HEK293 (cell line): ENCODE data around the gene PPOX.

Experiments used
- CTCF ChIA-PET: fragments of 350-600 bp; formaldehyde crosslinking; extraction: SDS; loops from one replicate; lab custom pipeline; 2021; ENCODE audit warnings: antibody characterized with exemption; lab: Yijun Ruan, JAX
- POLR2A ChIA-PET: fragments of 300-600 bp; formaldehyde crosslinking; extraction: SDS; loops from one replicate; lab custom pipeline; 2020; ENCODE audit warnings: antibody characterized with exemption, inconsistent platforms; lab: Yijun Ruan, JAX
- H3K27ac ChIP-seq: fragments of 200-500 bp; sonication (Bioruptor generic); 2 replicates; pipeline ENCODE4 v1.5.1; 2014; ENCODE audit warnings: low read depth, low read length, control low read depth, inconsistent platforms; ENCODE audit errors: extremely low read depth
- H3K36me3 ChIP-seq, 2 experiments: fragments of 200-500 bp in 1 of 2; sonication (Bioruptor generic) in 1 of 2; 1 replicate in 1 of 2; 2 replicates in 1 of 2; pipeline ENCODE4 v1.5.1; 2014 to 2017; ENCODE audit warnings: inconsistent platforms in 2 of 2, low read length in 2 of 2; ENCODE audit not compliant: control insufficient read depth in 2 of 2, insufficient read depth in 1 of 2
- H3K4me1 ChIP-seq: fragments of 200-500 bp; sonication (Bioruptor generic); 2 replicates; pipeline ENCODE4 v1.5.1; 2014; ENCODE audit warnings: mild to moderate bottlenecking, low read length, inconsistent platforms; ENCODE audit not compliant: control insufficient read depth, insufficient read depth
- H3K4me3 ChIP-seq: 2 replicates; pipeline ENCODE4 v1.5.1; 2011; ENCODE audit warnings: low read depth, mild to moderate bottlenecking, control low read depth, low read length, moderate library complexity
- H3K9me3 ChIP-seq: fragments of 200-500 bp; sonication (Bioruptor generic); 2 replicates; pipeline ENCODE4 v1.5.1; 2014; ENCODE audit warnings: low read depth, low read length, inconsistent platforms; ENCODE audit not compliant: control insufficient read depth, insufficient read depth
- GLI4 ChIP-seq: fragments of 450-650 bp; formaldehyde crosslinking; IDR thresholded peaks from 2 replicates; pipeline ENCODE4 v1.5.1; 2016; ENCODE audit warnings: missing biosample characterization, missing genetic modification characterization
- HOXC10 ChIP-seq: sonication (generic); formaldehyde crosslinking; IDR thresholded peaks from 2 replicates; pipeline ENCODE4 v1.8.1; 2023; ENCODE audit warnings: mild to moderate bottlenecking, missing genetic modification reagents
- KLF7 ChIP-seq: fragments of 450-650 bp; formaldehyde crosslinking; IDR thresholded peaks from 2 replicates; pipeline ENCODE4 v1.5.1; 2016; ENCODE audit warnings: missing biosample characterization, missing genetic modification characterization, borderline replicate concordance
- KLF8 ChIP-seq: fragments of 450-650 bp; formaldehyde crosslinking; IDR thresholded peaks from 2 replicates; pipeline ENCODE4 v1.5.1; 2016; ENCODE audit warnings: missing biosample characterization, missing genetic modification characterization
- MEIS1 ChIP-seq: sonication (generic); formaldehyde crosslinking; IDR thresholded peaks from 2 replicates; pipeline ENCODE4 v1.8.1; 2022; ENCODE audit warnings: missing genetic modification reagents, mild to moderate bottlenecking, borderline replicate concordance
- PRDM2 ChIP-seq: fragments of 450-650 bp; formaldehyde crosslinking; IDR thresholded peaks from 2 replicates; pipeline ENCODE4 v1.5.1; 2016; ENCODE audit warnings: missing biosample characterization, missing genetic modification characterization, borderline replicate concordance
- TSHZ1 ChIP-seq: fragments of 450-650 bp; formaldehyde crosslinking; IDR thresholded peaks from 2 replicates; pipeline ENCODE4 v1.5.1; 2016; ENCODE audit warnings: missing biosample characterization, missing genetic modification characterization, borderline replicate concordance
- ZBTB26 ChIP-seq: fragments of 450-650 bp; formaldehyde crosslinking; optimal IDR thresholded peaks from 2 replicates; pipeline ENCODE3; 2016; ENCODE audit warnings: missing biosample characterization, mild to moderate bottlenecking, missing genetic modification characterization
- ZBTB49 ChIP-seq: fragments of 450-650 bp; formaldehyde crosslinking; IDR thresholded peaks from 2 replicates; pipeline ENCODE4 v1.5.1; 2016; ENCODE audit warnings: missing biosample characterization, missing genetic modification characterization, low read depth
- ZNF19 ChIP-seq: fragments of 450-650 bp; formaldehyde crosslinking; IDR thresholded peaks from 2 replicates; pipeline ENCODE4; 2016; ENCODE audit warnings: missing biosample characterization, missing genetic modification characterization, low read depth
- ZNF311 ChIP-seq: fragments of 450-650 bp; formaldehyde crosslinking; IDR thresholded peaks from 2 replicates; pipeline ENCODE4 v1.5.1; 2017; ENCODE audit warnings: missing biosample characterization, missing genetic modification characterization, borderline replicate concordance
- ZNF354C ChIP-seq: fragments of 450-650 bp; formaldehyde crosslinking; IDR thresholded peaks from 2 replicates; pipeline ENCODE4 v1.5.1; 2016; ENCODE audit warnings: missing biosample characterization, missing genetic modification characterization, low read depth, borderline replicate concordance
- ZNF362 ChIP-seq: fragments of 450-650 bp; formaldehyde crosslinking; IDR thresholded peaks from 2 replicates; pipeline ENCODE4 v1.5.1; 2016; ENCODE audit warnings: missing biosample characterization, missing genetic modification characterization
- ZNF391 ChIP-seq: fragments of 450-650 bp; formaldehyde crosslinking; IDR thresholded peaks from 2 replicates; pipeline ENCODE4 v1.5.1; 2016; ENCODE audit warnings: low read depth, missing biosample characterization, missing genetic modification characterization, borderline replicate concordance
- ZNF48 ChIP-seq: fragments of 450-650 bp; formaldehyde crosslinking; IDR thresholded peaks from 2 replicates; pipeline ENCODE4 v1.5.1; 2016; ENCODE audit warnings: missing biosample characterization, missing genetic modification characterization
- ZNF510 ChIP-seq: fragments of 450-650 bp; formaldehyde crosslinking; IDR thresholded peaks from 2 replicates; pipeline ENCODE4 v1.5.1; 2018; ENCODE audit warnings: mild to moderate bottlenecking, missing genetic modification characterization, missing biosample characterization; ENCODE audit not compliant: insufficient replicate concordance
- ZNF530 ChIP-seq: fragments of 450-650 bp; formaldehyde crosslinking; IDR thresholded peaks from 2 replicates; pipeline ENCODE4 v1.5.1; 2016; ENCODE audit warnings: low read depth, missing biosample characterization, missing genetic modification characterization
- ZNF629 ChIP-seq: fragments of 450-650 bp; formaldehyde crosslinking; IDR thresholded peaks from 2 replicates; pipeline ENCODE4 v1.5.1; 2017; ENCODE audit warnings: missing biosample characterization, missing genetic modification characterization
- ZNF701 ChIP-seq: fragments of 450-650 bp; formaldehyde crosslinking; IDR thresholded peaks from 2 replicates; pipeline ENCODE4 v1.5.1; 2016; ENCODE audit warnings: missing biosample characterization, missing genetic modification characterization
- ZNF768 ChIP-seq: fragments of 450-650 bp; formaldehyde crosslinking; IDR thresholded peaks from 2 replicates; pipeline ENCODE4 v1.5.1; 2018; ENCODE audit warnings: missing biosample characterization, mild to moderate bottlenecking, missing genetic modification characterization
- ZNF830 ChIP-seq: fragments of 450-650 bp; IDR thresholded peaks from 2 replicates; pipeline ENCODE4 v1.5.0; 2018; ENCODE audit warnings: missing biosample characterization, missing genetic modification characterization, low read depth, mild to moderate bottlenecking, moderate library complexity
- ZSCAN30 ChIP-seq: fragments of 450-650 bp; IDR thresholded peaks from 2 replicates; pipeline ENCODE4 v1.5.1; 2018; ENCODE audit warnings: missing biosample characterization, mild to moderate bottlenecking, missing genetic modification characterization, moderate library complexity

PPOX gene

GRCh38 chr1:161153682-161154337 lies 12.4 kb upstream of the PPOX start, which contains the start of gene UFC1:
TSS of gene UFC1 (plus strand) at chr1:161153978. CDS start at chr1:161153998, 20 bp downstream.
- H3K27ac ChIP-seq = peak within 1 kb of the TSS; percentile 70
- H3K4me3 ChIP-seq = peak within 1 kb of the TSS; percentile 89
- ChIA-PET CTCF (interaction anchor here (0.6 to 3.3 kb wide), 6 partner anchors 12 to 109 kb away, joined by 3 to 17 read pairs (median 4); partner anchors contain the start of genes NIT1, PFDN2 and PPOX), POLR2A (interaction anchor here (0.6 to 5.2 kb wide), 8 partner anchors 10 to 177 kb away, joined by 3 to 53 read pairs (median 6); partner anchors contain the start of genes DEDD, F11R, NDUFS2 and NIT1)
- peaks cover 5 to 31% of the 10 kb centered on the region in 2 experiments; a peak in 2 of 3 replicates for H3K36me3 ChIP-seq
- no peaks in the 10 kb centered on the region for H3K9me3 ChIP-seq
- no peaks in the 10 kb centered on the region for H3K4me1 ChIP-seq
- TF ChIP-seq ZNF629 (tag by site-specific recombination) (peak; percentile 86), ZNF391 (tag by site-specific recombination) (peak; percentile 89; the same call in 1 of the 2 replicates), HOXC10 (CRISPR knock-in tag) (no peak), ZNF362 (tag by site-specific recombination) (no peak), ZNF510 (tag by site-specific recombination) (no peak), ZNF354C (tag by site-specific recombination) (no peak), ZBTB49 (tag by site-specific recombination) (no peak), ZBTB26 (tag by site-specific recombination) (peak; percentile 18), ZNF830 (tag by site-specific recombination) (no peak), ZNF768 (tag by site-specific recombination) (no peak), TSHZ1 (tag by site-specific recombination) (no peak), KLF8 (tag by site-specific recombination) (peak; percentile 91), ZNF19 (tag by site-specific recombination) (no peak), ZNF701 (no peak), KLF7 (tag by site-specific recombination) (peak; percentile 90; the same call in 1 of the 2 replicates), GLI4 (tag by site-specific recombination) (peak; percentile 63; the same call in 1 of the 2 replicates), ZNF48 (no peak), ZSCAN30 (tag by site-specific recombination) (peak; percentile 58; the same call in 1 of the 2 replicates), ZNF530 (tag by site-specific recombination) (no peak), ZNF311 (tag by site-specific recombination) (no peak), PRDM2 (tag by site-specific recombination) (no peak), MEIS1 (CRISPR knock-in tag) (no peak)
